CMK (cell line): Measurements from ENCODE around the gene AP4S1.

ENCODE experiments used
- DNase-seq: peaks from one replicate; pipeline ENCODE4 v3.0.0-alpha.2; 2010; ENCODE audit warnings: low read depth

The AP4S1 gene

DNA sequence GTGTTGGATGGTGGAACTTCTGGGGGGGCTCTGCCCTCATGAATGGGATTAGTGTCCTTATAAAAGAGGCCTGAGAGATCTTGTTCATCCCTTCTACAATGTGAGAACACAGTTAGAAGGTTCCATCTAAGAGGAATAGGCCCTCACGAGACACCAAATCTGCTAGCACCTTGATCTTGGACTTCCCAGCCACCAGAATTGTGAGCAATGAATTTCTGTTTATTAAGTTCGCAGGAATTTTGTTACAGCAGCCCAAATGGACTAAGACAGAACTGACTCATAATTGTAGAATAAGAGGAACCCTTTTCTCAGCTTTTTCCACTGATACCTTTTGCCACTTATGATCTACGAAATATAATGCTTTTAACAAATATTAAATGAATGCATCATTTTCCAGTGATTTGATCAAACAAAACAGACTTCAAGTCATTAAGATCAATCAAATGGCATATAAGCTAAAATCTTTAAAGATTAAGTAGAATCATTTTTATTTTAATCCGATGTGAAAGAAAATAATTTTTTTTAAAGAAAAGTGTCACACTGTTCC lies 113.9 kb downstream of the AP4S1 start:
- no peak for DNase-seq

DNA sequence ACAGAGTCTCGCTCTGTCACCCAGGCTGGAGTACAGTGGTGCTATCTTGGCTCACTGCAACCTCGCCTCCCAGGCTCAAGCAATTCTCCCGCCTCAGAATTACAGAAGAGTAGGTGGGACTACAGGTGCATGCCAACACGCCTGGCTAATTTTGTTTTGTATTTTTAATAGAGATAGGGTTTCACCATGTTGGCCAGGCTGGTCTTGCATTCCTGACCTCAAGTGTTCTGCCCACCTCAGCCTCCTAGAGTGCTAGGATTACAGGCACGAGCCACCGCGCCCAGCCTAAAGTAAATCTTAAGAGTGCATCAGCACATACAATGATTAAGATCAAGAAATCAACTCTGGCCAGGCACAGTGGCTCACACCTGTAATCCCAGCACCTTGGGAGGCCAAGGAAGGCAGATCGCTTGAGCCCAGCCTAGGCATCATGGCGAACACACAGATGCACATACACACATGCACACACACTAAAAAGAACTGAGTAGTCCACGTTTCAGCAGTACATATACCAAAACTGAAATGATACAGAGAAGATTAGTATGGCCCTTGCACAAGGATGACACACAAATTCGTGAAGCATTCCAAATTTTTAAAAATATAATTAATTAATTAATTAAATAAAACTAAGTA lies 117.1 kb downstream of the AP4S1 start:
- DNase-seq: no peak
